ENCODE measurements around the gene NAE1. TPM values are rescaled to one million over a fixed set of nuclear protein-coding genes. Genes with fewer than 3 reads are reported as not detected.
A peak's percentile ranks its signal among the peaks of the same experiment; 100 is the strongest.

Gene NAE1
- total and polyA plus RNA-seq, 2 donors from 2014 or later, result 37.5 to 45.6 TPM

- intact Hi-C loops (cut with DNase I), result no loop called here
- H3K36me3 ChIP-seq (ENCODE audit: control insufficient read depth in 2 of 3, insufficient read depth in 3 of 3, low read length in 3 of 3), result no peaks in the 10 kb centered on the region
- no peak overlapping the region for H3K9ac ChIP-seq (ENCODE audit: low read length in 3 of 3)
- peak overlapping the region in 1 of 2 donors; percentile 5 for H3K27ac ChIP-seq (ENCODE audit: low read depth in 2 of 2, low read length in 2 of 2)
- no peaks in the 10 kb centered on the region for H3K27me3 ChIP-seq (ENCODE audit: control insufficient read depth, insufficient read depth, low read length)
- H3K4me1 ChIP-seq (ENCODE audit: control insufficient read depth in 2 of 3, insufficient read depth in 2 of 3, low read depth in 1 of 3, low read length in 3 of 3), result peaks cover 0 to 11% (median 11%) of the 10 kb centered on the region in 3 donors
- no peak for TF ChIP-seq CTCF (IDR thresholded peaks at IDR 0.05; ENCODE audit: borderline replicate concordance, extremely low read depth, insufficient read depth)
- DNase-seq, result peak in 1 of 5 donors; percentile 29
- no peak for FAIRE-seq
- no peak overlapping the region for H3K4me3 ChIP-seq (ENCODE audit: low read length in 3 of 3)
- no peaks in the 10 kb centered on the region for H3K9me3 ChIP-seq (ENCODE audit: control insufficient read depth in 2 of 3, insufficient read depth in 1 of 3, low read length in 3 of 3)
Observed at GRCh38 chr16:66874079-66874775, 43.5 kb upstream of the NAE1 start.

GRCh38 chr16:66873685-66874055 is 42.9 kb upstream of the NAE1 start:
- no peak overlapping the region for H3K4me3 ChIP-seq (ENCODE audit: low read length in 3 of 3)
- FAIRE-seq (no peak), DNase-seq (peak in 1 of 5 donors; percentile 22)
- TF ChIP-seq CTCF (IDR thresholded peaks at IDR 0.05; ENCODE audit: borderline replicate concordance, extremely low read depth, insufficient read depth), result no peak
- no peaks in the 10 kb centered on the region for H3K9me3 ChIP-seq (ENCODE audit: control insufficient read depth in 2 of 3, insufficient read depth in 1 of 3, low read length in 3 of 3)
- no peaks in the 10 kb centered on the region for H3K36me3 ChIP-seq (ENCODE audit: control insufficient read depth in 2 of 3, insufficient read depth in 3 of 3, low read length in 3 of 3)
- H3K27me3 ChIP-seq (ENCODE audit: control insufficient read depth, insufficient read depth, low read length), result no peaks in the 10 kb centered on the region
- H3K9ac ChIP-seq (ENCODE audit: low read length in 3 of 3), result no peak overlapping the region
- intact Hi-C loops (cut with DNase I), result no loop called here
- H3K4me1 ChIP-seq (ENCODE audit: control insufficient read depth in 2 of 3, insufficient read depth in 2 of 3, low read depth in 1 of 3, low read length in 3 of 3), result peaks cover 0 to 10% (median 10%) of the 10 kb centered on the region in 3 donors
- H3K27ac ChIP-seq (ENCODE audit: low read depth in 2 of 2, low read length in 2 of 2), result peak overlapping the region in 1 of 2 donors; percentile 63

GRCh38 chr16:66872943-66873684 is 42.3 kb upstream of the NAE1 start:
- DNase-seq (peak; percentile 86 to 96 (median 89)), FAIRE-seq (no peak)
- Histone ChIP-seq H3K4me1 (ENCODE audit: control insufficient read depth in 2 of 3, insufficient read depth in 2 of 3, low read depth in 1 of 3, low read length in 3 of 3) (peaks cover 0 to 8% (median 6%) of the 10 kb centered on the region in 3 donors), H3K4me3 (ENCODE audit: low read length in 3 of 3) (peak overlapping the region; percentile 2 to 59 (median 48)), H3K9ac (ENCODE audit: low read length in 3 of 3) (peak overlapping the region in 2 of 3 donors; percentile 59 to 77), H3K27me3 (ENCODE audit: control insufficient read depth, insufficient read depth, low read length) (no peaks in the 10 kb centered on the region), H3K27ac (ENCODE audit: low read depth in 2 of 2, low read length in 2 of 2) (peak overlapping the region; percentile 63 to 80), H3K9me3 (ENCODE audit: control insufficient read depth in 2 of 3, insufficient read depth in 1 of 3, low read length in 3 of 3) (no peaks in the 10 kb centered on the region), H3K36me3 (ENCODE audit: control insufficient read depth in 2 of 3, insufficient read depth in 3 of 3, low read length in 3 of 3) (no peaks in the 10 kb centered on the region)
- TF ChIP-seq CTCF (IDR thresholded peaks at IDR 0.05; ENCODE audit: borderline replicate concordance, extremely low read depth, insufficient read depth), result peak; percentile 87
- intact Hi-C loops (cut with DNase I), result no loop called here

All from kidney (tissue), 14 donors.